HG02885 (cell line): ENCODE results near the gene CTU2.

ENCODE experiments used
- ATAC-seq: cut with Tn5 transposase; IDR thresholded peaks from one replicate; pipeline ENCODE4 v1.9.1; 2021; ENCODE audit warnings: mild to moderate bottlenecking; ENCODE audit not compliant: unreplicated experiment, poor library complexity

Gene CTU2

DNA sequence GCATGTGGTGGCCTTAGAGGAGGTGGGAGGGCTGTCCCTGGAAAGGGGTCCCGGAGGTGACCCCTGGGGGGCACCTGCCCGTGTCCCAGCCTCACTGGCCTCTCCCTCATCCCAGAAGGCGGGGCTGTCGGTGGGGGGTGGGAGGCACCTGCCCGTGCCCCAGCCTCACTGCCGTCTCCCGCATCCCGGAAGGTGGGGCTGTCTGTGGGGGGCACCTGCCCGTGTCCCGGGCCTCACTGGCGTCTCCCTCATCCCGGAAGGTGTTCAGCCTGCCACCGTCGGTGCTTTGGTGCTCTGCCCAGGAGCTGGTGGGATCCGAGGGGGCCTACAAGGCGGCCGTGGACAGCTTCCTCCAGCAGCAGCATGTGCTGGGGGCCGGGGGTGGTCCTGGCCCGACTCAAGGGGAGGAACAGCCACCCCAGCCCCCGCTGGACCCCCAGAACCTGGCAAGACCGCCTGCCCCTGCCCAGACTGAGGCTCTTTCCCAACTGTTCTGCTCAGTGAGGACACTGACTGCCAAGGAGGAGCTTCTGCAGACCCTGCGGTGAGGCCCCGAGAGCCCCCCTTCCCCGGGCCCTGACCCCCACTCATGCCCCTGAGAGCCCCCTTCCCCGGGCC lies 6.2 kb downstream of the CTU2 start:
- ATAC-seq: no peak

- no peak for ATAC-seq
Observed at GRCh38 chr16:88713054-88713453, 6.8 kb downstream of the CTU2 start.

- no peak for ATAC-seq
Observed at GRCh38 chr16:88713568-88714419, 7.5 kb downstream of the CTU2 start.

DNA sequence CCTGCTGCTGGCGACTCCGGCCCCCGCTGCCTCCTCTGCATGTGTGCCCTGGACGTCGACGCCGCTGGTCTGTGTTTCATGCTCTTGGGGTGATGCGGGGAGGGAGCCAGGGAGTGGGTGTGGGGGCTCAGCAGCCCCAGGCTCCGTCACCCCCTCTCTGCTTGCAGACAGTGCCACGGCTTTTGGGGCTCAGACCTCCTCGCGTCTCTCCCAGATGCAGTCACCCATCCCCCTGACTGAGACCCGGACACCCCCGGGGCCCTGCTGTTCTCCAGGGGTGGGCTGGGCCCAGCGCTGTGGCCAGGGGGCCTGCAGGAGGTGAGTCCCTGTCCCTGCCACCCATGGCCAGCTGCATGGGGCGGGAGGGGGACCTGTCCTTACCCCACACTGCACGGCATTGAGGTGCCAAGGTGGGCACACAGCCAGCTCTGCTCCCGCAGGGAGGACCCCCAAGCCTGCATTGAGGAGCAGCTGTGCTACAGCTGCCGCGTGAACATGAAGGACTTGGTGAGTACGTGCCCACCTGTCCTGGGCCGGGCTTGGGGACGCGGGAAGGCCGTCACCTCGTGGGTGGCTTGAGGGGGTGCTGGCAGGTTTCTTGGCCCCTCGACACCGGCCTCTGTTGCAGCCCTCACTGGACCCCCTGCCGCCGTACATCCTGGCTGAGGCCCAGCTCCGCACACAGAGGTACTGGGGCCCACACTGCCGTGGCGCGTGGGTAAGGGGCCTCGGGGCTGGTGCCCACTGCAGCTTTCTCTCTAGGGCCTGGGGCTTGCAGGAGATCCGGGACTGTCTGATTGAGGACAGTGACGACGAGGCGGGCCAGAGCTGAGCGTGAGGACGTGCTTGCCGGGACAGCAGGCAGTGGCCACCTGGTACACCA lies 8.4 kb downstream of the CTU2 start:
- no peak for ATAC-seq

GRCh38 chr16:88715312-88716190 lies 9.2 kb downstream of the CTU2 start:
- no peak for ATAC-seq

GRCh38 chr16:88716201-88716600 lies 9.9 kb downstream of the CTU2 start:
- ATAC-seq: no peak

GRCh38 chr16:88716601-88717001 lies 10.3 kb downstream of the CTU2 start:
- ATAC-seq: no peak

GRCh38 chr16:88718178-88718577 lies 11.9 kb downstream of the CTU2 start:
- ATAC-seq: no peak

DNA sequence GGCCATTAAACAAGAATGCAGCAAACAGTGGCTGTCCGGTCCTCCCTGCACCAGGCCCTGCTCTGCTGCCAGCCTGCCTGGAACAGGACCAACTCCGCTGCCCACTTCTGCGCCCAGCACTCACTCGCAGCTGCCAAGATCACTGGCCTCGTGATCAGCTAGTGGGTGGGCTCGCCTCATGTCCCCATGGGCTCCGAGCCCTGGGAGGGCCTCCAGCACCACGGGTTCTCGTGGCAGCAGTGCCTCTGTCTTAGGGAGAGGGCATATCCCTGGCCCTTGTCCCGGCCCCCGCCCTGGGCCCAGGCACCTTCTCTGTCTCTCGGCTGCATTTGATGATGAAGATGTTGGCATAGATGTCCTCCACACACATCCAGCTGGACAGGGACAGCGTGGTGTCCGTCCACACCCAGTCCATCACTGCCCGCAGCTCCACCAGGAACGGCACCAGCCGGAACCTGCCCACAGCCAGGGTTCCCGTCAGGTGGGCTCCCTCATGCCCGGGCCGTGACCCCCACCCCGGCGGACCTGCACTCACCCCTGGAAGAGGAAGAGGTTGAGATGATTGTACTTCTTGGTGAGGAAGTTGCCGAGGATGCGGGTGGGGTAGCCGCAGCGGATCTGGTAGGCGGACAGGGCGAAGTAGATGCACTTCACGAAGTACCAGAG lies 13.1 kb downstream of the CTU2 start:
- ATAC-seq: no peak

DNA sequence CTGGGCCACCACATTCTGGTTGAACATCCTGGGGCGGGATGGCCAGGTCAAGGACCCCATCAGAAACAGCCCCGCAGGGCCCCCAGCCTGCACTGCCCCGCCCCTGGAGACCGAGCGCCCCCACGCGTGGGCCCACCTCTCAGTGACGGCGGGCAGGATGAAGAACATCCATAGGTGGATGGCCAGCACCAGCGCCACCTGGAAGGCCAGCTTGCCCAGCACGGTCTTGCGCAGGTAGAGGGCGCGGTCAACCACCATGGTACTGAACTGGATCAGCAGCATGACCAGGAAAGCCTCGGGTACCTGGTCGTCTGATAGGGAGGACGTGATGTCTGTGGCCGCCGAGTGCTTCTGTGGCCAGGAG lies 13.6 kb downstream of the CTU2 start:
- ATAC-seq: no peak

GRCh38 chr16:88720396-88720970 lies 14.2 kb downstream of the CTU2 start:
- no peak for ATAC-seq

DNA sequence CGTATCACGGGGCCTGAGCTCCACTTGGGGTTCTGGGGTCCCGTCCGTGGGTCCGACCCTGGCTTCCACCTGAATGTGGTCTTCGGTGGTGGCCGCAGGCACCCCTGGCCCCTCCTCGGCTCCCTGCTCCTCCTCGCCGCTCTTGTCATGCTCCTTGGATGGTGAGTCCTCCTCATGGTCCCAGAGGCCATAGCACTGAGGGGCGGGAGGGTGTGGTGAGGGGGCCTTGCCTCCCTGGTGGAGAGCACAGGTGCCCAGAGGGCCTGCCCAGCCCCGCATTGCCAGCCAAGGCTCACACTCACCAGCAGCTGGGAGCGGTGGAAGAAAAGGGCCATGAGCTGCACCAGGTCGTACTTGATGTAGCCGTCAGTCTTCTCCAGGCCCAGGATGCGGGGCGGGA lies 14.9 kb downstream of the CTU2 start:
- no peak for ATAC-seq

DNA sequence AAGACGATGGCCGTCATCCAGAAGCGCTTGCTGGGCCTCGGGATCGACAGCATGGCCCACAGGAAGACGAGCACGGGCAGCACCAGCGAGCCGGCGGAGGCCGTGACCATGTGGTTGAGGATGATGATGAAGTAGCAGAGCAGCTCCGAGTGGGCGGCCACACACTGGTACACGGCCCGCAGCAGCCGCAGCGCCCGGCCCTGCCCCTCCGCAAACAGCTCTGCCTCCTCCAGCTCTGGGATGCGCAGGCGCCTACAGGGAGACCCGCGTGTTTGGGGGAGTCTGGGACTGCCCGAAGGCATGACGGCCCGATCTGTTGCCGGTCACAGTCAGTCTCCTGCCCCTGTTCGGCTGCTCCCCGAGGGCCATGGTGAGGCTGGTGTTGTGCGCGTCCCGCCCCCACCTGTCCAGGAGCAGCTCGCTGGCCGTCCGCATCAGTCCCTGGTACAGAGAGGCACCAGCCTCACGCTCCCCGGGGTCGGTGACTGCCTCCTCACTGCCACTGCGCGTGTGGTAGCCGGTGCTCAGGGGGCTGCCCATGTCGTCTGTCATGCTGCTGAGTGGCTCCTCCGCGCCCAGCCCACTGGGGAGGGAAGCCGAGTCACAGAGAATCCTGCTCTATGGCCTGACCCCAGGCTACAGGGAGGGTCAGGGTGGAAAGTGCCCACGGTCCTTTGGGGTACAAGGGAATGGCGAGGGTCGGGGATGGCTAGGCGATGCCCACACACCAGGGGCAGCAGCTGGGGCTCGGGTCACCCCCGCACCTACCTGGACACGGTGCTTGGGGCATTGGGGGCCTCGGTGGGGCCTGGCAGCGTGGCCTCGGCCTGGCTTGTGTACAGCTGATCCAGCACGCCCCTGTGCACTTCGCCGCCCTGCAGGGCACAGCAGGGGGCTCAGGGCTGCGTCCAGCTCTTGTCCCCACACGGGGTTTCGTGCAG lies 15.8 kb downstream of the CTU2 start:
- ATAC-seq: no peak

GRCh38 chr16:88722784-88723506 lies 16.6 kb downstream of the CTU2 start:
- ATAC-seq: no peak

GRCh38 chr16:88723507-88723887 lies 17.2 kb downstream of the CTU2 start:
- no peak for ATAC-seq

- ATAC-seq: no peak
Observed at GRCh38 chr16:88723911-88724310, 17.6 kb downstream of the CTU2 start.

DNA sequence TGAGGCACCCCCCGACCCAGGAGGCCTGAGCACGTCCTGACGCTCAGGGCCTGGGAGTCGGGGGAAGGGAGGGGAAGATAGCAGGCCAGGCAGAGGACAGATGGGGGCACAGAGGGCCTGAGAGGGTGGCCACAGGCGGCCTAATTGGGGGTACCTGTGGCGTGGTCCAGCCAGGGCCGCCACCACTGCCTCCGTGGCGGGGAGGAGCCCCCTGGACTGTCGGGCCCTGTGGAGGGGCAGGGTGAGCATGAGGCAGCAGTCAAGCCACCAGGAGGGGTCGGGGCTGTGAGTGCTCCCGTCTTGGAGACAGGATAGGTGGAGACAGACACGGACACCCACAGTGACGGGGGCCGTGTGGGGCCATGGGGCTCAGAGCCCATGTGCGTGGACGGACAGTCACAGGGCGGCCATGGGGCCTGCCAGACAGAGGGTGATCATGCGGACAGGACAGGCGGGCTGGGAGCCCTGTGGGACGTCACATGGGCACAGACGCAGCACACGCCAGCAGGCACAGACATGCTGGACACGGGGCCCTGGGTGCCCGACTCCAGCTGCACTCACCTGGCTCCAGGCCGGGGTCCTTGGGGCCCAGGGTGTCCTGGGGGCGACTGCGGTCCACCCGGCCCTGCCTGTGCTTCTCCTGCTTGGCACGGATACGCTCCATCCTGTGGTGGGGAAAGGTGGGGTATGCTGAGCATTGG lies 18.7 kb downstream of the CTU2 start:
- ATAC-seq: no peak
